Body of pancreas (tissue), 4 donors: ENCODE measurements around the gene DMBX1. TPM values are rescaled to one million over a fixed set of nuclear protein-coding genes. Genes with fewer than 3 reads are reported as not detected.

ENCODE experiments used
- ATAC-seq: fragments of 150-250 bp; one replicate; pipeline ENCODE4 v1.9.1; 2016
- DNase-seq, 4 donors: peaks; one replicate each; pipeline ENCODE4 v3.0.0-alpha.2; 2019
- H3K27ac ChIP-seq, 4 donors: fragments of 200-600 bp; sonication (generic); 1 replicate in 3 of 4; 2 replicates in 1 of 4; pipeline versions ENCODE4 v1.5.1 to v1.6.1; 2016 to 2019; ENCODE audit warnings: mild to moderate bottlenecking in 1 of 4, mixed read lengths in 1 of 4, moderate library complexity in 1 of 4
- H3K27me3 ChIP-seq, 2 donors: fragments of 200-600 bp; sonication (generic); one replicate each; pipeline ENCODE4 v1.6.0; 2016; ENCODE audit warnings: mild to moderate bottlenecking in 1 of 2
- H3K36me3 ChIP-seq, 2 donors: fragments of 200-600 bp; sonication (generic); replicated peaks in 1 of 2; 2 replicates each; pipeline ENCODE4 v1.5.1; 2016; ENCODE audit warnings: low read depth in 2 of 2; ENCODE audit not compliant: insufficient read depth in 1 of 2
- H3K4me1 ChIP-seq: fragments of 200-600 bp; sonication (generic); one replicate; pipeline ENCODE4 v1.6.0; 2016
- H3K4me3 ChIP-seq, 2 donors: fragments of 200-600 bp; sonication (generic); 1 replicate in 1 of 2; 2 replicates in 1 of 2; pipeline ENCODE4 v1.5.1; 2016 to 2019
- H3K9me3 ChIP-seq, 3 donors: fragments of 200-600 bp; sonication (generic); 1 replicate in 2 of 3; 2 replicates in 1 of 3; pipeline ENCODE4 v1.5.1; 2016
- CTCF ChIP-seq, 7 experiments: fragments of 450-650 bp in 4 of 7; fragments of 200-600 bp in 3 of 7; sonication (generic) in 3 of 7; IDR thresholded peaks; one replicate each; pipeline ENCODE4 v1.5.1; 2016 to 2019; ENCODE audit warnings: antibody characterized with exemption in 7 of 7
- POLR2A ChIP-seq, 3 donors: fragments of 450-650 bp; IDR thresholded peaks; one replicate each; pipeline ENCODE4 v1.6.1; 2016; ENCODE audit warnings: antibody characterized with exemption in 3 of 3, mild to moderate bottlenecking in 2 of 3
- WGBS, 2 donors: methylation state at CpG; one replicate each; pipeline ENCODE4 v1.1.5; 2017; 5-methylcytosine and 5-hydroxymethylcytosine counted together
- intact Hi-C: fragments of 100-400 bp; cut with DNase I; formaldehyde crosslinking; loops from one replicate; pipeline ENCODE4 v1.15.1; 2023
- total RNA-seq, 2 donors: library from RNA; depleted of rRNA; stranded (reverse); fragments of >200 nt; gene quantifications; one replicate each; pipeline ENCODE4 v1.1.0, GENCODE V29; 2016

The DMBX1 gene
- total RNA-seq, 2 donors from 2014 or later, result not detected

- DNase-seq, result no peak
- no peak for ATAC-seq
- H3K4me1 ChIP-seq, result peaks cover 20% of the 10 kb centered on the region
- TF ChIP-seq CTCF (IDR thresholded peaks at IDR 0.05), result no peak
- TF ChIP-seq POLR2A (IDR thresholded peaks at IDR 0.05), result no peak
- intact Hi-C loops, result no loop called here
- no peaks in the 10 kb centered on the region for H3K9me3 ChIP-seq
- no peak overlapping the region for H3K4me3 ChIP-seq
- WGBS, 2 donors, result 19 to 43% methylated on average over 21 to 54 of the region's 58 CpGs
- H3K27ac ChIP-seq, result no peak overlapping the region
- H3K27me3 ChIP-seq, result peaks cover 6 to 22% of the 10 kb centered on the region in 2 donors
- H3K36me3 ChIP-seq, result no peaks in the 10 kb centered on the region
These were observed 3.8 kb upstream of the DMBX1 start for GRCh38 chr1:46485564-46486431.

GRCh38 chr1:46486432-46487015, 3.1 kb upstream of the DMBX1 start:
- Histone ChIP-seq H3K9me3 (no peaks in the 10 kb centered on the region), H3K27ac (no peak overlapping the region), H3K4me1 (peaks cover 24% of the 10 kb centered on the region), H3K36me3 (no peaks in the 10 kb centered on the region), H3K27me3 (peaks cover 6 to 29% of the 10 kb centered on the region in 2 donors), H3K4me3 (no peak overlapping the region)
- DNase-seq (no peak), ATAC-seq (no peak)
- WGBS, 2 donors, result 72 to 76% methylated on average over 8 of the region's 8 CpGs
- TF ChIP-seq CTCF (IDR thresholded peaks at IDR 0.05), result no peak
- TF ChIP-seq POLR2A (IDR thresholded peaks at IDR 0.05), result no peak
- intact Hi-C loops, result no loop called here

- no peak for ATAC-seq
- DNase-seq, result no peak
- H3K27me3 ChIP-seq, result peaks cover 6 to 42% of the 10 kb centered on the region in 2 donors
- H3K4me3 ChIP-seq, result no peak overlapping the region
- H3K9me3 ChIP-seq, result no peaks in the 10 kb centered on the region
- intact Hi-C loops, result no loop called here
- no peak overlapping the region for H3K27ac ChIP-seq
- H3K4me1 ChIP-seq, result peaks cover 24% of the 10 kb centered on the region
- no peaks in the 10 kb centered on the region for H3K36me3 ChIP-seq
- WGBS, 2 donors, result 49 to 62% methylated on average over 7 of the region's 7 CpGs
- TF ChIP-seq CTCF (IDR thresholded peaks at IDR 0.05) (no peak), POLR2A (IDR thresholded peaks at IDR 0.05) (no peak)
These were observed 1.8 kb upstream of the DMBX1 start for GRCh38 chr1:46487818-46488218.

- DNase-seq (no peak), ATAC-seq (no peak)
- WGBS, 2 donors, result 38 to 57% methylated on average over 8 to 24 of the region's 24 CpGs
- H3K9me3 ChIP-seq, result no peaks in the 10 kb centered on the region
- H3K36me3 ChIP-seq, result no peaks in the 10 kb centered on the region
- intact Hi-C loops, result no loop called here
- no peak overlapping the region for H3K4me3 ChIP-seq
- no peak overlapping the region for H3K27ac ChIP-seq
- peaks cover 6 to 43% of the 10 kb centered on the region in 2 donors for H3K27me3 ChIP-seq
- no peak for TF ChIP-seq POLR2A (IDR thresholded peaks at IDR 0.05)
- no peak for TF ChIP-seq CTCF (IDR thresholded peaks at IDR 0.05)
- H3K4me1 ChIP-seq, result peaks cover 24% of the 10 kb centered on the region
These were observed 1.1 kb upstream of the DMBX1 start for GRCh38 chr1:46488343-46489168.
